SK-N-SH (cell line): ENCODE results near the gene DHRSX.

ENCODE experiments used
- CTCF ChIP-seq: fragments of 200-600 bp; sonication (generic); IDR thresholded peaks from 2 replicates; pipeline ENCODE4 v1.6.1; 2017; ENCODE audit warnings: antibody characterized with exemption, mild to moderate bottlenecking, moderate library complexity
- MAX ChIP-seq: IDR thresholded peaks from 2 replicates; pipeline ENCODE4 v1.4.0; 2012; ENCODE audit warnings: low read depth
- PBX3 ChIP-seq: IDR thresholded peaks from 2 replicates; pipeline ENCODE4; 2012
- POLR2AphosphoS5 ChIP-seq: IDR thresholded peaks from 2 replicates; pipeline ENCODE4 v1.6.1; 2012; ENCODE audit warnings: low read depth, low read length
- REST ChIP-seq: IDR thresholded peaks from 2 replicates; pipeline ENCODE4 v1.6.1; 2012; ENCODE audit warnings: mild to moderate bottlenecking, low read depth, low read length, moderate library complexity
- SIN3A ChIP-seq: IDR thresholded peaks from 2 replicates; pipeline ENCODE4 v1.6.1; 2012; ENCODE audit warnings: low read depth, mild to moderate bottlenecking, low read length, moderate library complexity, borderline replicate concordance

- TF ChIP-seq CTCF = no peak
- no peak for TF ChIP-seq REST
- TF ChIP-seq SIN3A = no peak
- TF ChIP-seq POLR2AphosphoS5 = no peak
- TF ChIP-seq PBX3 = no peak
- no peak for TF ChIP-seq MAX
Observed at GRCh38 chrX:2397229-2398063, 103.3 kb downstream of the DHRSX start.
